ENCODE measurements around the gene RALGPS1.

Gene RALGPS1

DNA sequence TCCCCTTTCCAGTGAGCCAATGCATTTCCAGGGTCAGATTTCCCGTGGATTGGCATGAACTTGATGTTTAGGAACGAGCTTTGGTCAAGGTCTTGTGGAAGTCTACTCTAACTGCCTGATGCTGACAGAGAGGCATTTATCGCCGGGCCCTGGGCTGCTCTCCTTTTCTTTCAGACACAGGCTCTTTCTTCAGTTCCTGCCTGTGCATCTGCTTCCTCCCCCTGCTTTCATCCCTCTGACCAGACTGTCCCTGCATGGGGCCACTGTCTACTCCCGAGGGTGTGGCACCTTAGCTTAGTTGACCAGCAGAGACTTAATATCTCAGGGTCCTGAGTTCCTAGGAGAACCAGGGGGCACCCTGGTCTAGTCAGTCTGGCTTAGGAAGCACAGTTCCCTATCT is 41.2 kb downstream of the RALGPS1 start:
- DNase-seq (ENCODE audit: low read depth in 3 of 3) = no peak

DNA sequence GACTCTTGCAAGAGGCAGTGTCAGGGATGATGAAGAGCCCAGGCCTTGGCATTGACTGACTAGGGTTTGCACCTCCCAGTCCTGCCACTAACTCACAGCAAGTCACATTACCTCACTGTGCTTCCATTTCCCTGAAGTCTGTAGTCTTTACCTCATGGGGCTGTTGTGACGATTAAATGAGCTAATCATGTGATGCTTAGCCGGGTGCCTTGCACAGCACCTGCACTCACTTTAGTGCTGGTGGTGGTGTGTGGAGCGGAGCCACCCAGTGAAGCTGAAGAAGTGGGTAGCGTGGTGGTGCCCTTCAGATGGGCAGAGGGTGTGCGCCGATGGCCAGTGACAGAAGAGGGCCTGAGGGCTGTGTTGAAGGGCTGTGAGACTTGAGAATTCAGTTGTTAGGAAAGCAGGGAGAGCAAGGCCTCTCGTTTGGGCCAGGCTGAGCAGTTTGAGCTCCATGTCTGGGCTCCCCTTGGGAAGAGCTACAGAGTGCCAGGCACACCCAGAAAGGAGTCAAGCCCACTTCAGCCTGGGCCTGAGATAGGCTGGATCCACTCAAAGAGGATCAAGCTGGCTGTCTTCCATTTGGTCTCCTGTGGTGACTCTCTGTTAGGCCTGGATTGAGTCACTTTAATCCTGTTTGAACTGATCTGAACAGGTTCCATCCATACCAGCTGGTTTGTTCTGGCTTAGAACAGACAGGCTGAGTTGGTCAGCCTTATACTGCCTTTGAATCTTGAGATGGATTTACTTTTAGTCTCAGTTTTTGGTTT is 42.5 kb downstream of the RALGPS1 start:
- DNase-seq (ENCODE audit: low read depth in 3 of 3) = no peak

DNA sequence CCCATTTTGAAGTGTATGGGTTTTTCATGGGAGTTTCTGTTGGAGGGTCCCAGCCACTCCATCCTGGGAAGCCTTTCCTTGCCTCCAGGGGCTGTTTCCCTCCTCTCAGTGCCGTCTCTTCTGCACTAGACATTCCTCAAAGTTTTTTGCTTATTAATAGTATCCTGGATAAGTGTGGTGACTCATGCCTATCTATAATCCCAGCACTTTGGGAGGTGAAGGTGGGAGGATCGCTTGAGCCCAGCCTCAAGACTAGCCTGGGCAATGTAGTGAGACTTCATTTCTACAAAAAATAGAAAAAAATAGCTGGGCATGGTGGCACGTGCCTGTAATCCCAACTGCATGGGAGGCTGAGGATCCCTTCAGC is 43.1 kb downstream of the RALGPS1 start:
- no peak for DNase-seq (ENCODE audit: low read depth in 3 of 3)

DNA sequence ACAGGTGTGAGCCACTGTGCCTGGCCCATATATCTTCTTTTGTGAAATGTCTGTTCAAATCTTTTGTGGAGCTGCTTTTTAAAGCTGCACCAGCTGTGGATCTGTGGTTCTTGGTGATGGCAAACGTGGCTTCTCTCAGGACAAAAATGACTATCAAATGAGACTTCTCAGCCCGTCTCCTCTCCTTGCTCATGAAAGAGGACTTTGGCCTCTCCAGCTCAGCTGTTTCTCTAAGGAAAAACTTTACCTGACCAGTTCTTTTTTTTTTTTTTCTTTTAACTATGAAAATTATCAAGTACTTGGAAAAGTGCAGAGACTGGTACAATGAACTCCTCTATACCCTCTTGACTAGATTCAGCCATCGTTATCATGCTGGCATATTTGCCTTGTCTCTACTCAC is 44.8 kb downstream of the RALGPS1 start:
- no peak for DNase-seq (ENCODE audit: low read depth in 3 of 3)

DNA sequence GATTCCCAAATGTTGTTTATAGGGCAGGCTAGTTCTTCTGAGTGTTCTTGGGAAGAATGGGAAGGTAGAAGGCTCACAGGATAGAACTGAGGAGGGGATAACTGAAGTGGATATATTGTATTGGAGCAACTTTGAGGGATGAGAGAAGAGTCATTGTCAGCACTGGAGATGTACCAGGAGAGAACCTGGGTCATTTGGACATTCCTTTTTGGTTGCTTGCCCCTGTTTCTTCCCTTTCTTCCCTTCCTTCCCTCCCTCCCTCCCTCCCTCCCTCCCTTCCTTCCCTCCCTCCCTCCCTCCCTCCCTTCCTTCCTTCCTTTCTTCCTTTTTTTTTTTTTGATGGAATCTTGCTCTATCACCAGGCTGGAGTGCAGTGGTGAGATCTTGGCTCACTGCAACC is 45.3 kb downstream of the RALGPS1 start:
- DNase-seq (ENCODE audit: low read depth in 3 of 3) = no peak

DNA sequence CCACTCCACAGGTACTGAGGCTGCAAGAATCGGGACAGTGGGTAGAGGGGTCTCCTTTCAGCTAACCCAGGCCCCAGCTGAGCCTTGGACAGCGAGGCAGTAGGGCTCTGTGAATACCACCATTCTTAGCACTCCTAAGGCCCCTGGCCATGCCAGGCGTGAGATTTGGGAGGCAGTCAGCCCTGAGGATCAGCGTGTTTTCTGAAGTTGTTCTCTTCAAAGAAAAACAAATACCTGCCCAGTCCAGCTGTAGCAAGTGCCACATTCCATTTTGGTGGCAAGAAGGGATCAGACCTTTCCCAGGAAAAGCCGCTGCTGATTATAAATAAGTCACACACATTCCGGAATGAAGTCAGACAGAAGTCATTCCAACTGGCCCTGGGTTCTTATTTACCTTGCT is 47.8 kb downstream of the RALGPS1 start:
- no peak for DNase-seq (ENCODE audit: low read depth in 3 of 3)

DNA sequence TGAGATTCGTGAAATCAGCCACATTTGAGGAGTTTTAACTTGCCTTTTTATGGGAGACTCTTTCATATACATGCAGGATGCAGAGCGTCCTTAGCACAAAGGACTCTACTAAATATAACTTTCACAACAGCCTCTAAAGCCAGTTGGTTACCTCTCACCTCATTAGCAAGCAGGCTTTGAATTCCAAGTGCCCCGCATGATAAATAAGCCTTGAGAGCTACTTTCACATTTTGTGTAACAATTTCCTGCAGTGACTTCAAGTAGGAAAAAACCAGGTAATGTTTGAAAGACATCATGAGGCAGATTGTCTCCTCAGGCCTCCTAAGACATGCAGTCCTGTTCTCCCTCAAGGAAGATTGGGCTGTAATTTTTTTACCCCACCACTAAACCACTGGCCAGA is 50.5 kb downstream of the RALGPS1 start:
- DNase-seq (ENCODE audit: low read depth in 3 of 3) = no peak

DNA sequence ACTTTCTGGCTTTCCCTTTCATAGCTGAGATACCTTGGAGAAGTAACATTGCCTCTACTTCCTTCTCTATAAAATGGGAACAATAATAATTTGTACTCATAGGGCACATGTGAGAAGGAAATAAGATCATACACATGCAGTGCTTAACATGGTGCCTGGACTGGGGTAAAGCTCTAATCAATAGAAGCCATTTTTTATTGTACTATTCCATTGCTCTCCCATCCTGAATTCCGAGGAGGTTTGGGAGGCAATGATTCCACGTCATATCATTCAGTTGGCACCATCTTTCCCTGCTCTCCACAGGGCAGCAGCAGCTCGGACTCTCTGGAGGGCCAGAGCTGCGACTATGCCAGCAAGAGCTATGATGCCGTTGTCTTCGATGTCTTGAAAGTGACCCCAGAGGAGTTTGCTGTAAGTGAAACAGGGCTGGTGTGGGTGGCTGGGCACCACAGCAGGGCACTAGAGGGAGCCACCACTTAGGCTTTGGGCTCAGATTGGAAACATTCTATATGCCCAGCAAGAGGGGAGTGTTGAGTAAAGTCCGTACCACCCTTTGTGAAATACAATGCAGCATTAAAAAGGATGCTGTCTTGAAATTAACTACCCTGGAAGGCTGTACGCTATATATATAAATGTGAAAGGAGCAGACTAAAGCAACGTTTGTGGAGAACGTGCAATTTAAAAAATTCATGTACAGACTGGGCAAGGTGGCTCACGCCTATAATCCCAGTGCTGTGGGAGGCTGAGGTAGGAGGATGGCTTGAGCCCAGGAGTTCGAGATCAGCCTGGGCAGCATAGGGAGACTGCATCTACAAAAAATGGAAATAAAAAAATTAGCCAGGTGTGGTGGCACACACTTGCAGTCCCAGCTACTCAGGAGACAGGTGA is 51.2 kb downstream of the RALGPS1 start:
- peak in 1 of 3 experiments; percentile 14 for DNase-seq (ENCODE audit: low read depth in 3 of 3)

DNA sequence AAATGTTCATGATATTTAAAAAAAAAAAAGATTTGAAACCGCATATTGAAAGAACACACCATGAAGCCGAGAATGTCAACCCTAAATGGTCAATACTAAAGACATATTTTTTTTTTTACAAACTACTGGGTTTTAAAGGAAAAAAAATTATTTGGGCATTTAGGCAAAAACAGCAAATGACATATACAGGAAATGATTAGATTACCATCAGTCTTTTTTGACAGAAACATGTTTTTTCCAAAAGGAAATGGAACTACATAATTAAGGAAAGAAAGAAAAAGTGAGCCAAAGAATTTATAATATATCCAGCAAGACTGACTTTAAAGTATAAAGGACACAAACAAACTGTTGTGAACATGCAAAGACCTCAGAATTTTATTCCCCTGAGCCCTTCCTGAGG is 56.7 kb downstream of the RALGPS1 start:
- DNase-seq (ENCODE audit: low read depth in 3 of 3) = no peak

DNA sequence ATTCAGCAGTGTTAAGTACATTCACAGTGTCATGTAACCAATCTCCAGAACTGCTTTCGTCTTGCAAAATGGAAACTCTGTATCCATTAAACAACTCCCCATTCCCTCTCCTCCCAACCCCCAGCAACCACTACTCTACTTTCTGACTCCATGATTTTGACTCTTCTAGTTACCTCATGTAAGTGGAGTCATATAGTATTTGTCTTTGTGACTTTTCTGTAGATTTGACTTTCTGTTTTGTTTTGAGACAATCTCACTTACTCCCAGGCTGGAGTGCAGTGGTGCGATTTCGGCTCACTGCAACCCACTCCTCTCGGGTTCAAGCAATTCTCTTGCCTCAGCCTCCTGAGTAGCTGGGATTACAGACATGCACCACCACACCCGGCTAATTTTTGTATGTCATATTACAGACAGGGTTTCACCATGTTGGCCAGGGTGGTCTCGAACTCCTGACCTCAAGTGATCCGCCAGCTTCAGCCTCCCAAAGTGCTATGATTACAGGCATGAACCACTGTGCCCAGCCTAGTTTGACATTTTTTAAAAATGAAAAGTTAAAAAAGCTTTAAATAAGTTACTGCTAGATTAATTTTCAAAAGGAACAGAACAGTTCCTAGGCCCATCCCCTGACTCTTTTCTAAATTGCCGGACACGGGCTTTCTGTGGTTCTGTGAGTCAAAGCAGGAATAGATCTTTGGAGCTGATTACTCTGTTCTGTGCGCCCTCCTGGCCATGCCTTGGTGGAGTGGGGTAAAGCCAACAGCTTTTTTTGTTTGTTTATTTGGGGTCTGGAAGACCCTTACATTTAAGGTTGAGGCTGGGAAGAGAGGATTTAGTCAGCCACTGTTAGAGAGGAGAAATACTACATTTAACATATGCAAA is 59.3 kb downstream of the RALGPS1 start:
- no peak for DNase-seq (ENCODE audit: low read depth in 3 of 3)

DNA sequence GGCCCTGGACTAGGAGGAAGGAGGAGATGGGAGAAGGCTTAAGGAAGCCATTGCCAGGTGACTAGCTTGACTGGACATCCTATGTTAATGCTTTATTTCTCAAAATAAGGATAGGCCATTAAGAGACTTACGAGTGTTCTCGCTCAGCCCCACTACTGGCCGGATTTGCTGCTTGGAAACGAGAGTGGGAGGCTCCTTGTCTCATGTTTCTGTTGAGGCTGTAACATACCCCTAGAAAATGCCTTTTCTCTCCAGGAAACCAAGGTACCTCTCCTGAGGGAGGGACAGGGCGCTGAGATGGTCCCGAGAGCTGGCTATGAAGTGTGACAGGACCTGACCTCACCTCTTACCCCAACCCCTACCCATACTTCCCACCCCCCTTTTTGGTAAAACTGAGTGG is 60.0 kb downstream of the RALGPS1 start:
- no peak for DNase-seq (ENCODE audit: low read depth in 3 of 3)

DNA sequence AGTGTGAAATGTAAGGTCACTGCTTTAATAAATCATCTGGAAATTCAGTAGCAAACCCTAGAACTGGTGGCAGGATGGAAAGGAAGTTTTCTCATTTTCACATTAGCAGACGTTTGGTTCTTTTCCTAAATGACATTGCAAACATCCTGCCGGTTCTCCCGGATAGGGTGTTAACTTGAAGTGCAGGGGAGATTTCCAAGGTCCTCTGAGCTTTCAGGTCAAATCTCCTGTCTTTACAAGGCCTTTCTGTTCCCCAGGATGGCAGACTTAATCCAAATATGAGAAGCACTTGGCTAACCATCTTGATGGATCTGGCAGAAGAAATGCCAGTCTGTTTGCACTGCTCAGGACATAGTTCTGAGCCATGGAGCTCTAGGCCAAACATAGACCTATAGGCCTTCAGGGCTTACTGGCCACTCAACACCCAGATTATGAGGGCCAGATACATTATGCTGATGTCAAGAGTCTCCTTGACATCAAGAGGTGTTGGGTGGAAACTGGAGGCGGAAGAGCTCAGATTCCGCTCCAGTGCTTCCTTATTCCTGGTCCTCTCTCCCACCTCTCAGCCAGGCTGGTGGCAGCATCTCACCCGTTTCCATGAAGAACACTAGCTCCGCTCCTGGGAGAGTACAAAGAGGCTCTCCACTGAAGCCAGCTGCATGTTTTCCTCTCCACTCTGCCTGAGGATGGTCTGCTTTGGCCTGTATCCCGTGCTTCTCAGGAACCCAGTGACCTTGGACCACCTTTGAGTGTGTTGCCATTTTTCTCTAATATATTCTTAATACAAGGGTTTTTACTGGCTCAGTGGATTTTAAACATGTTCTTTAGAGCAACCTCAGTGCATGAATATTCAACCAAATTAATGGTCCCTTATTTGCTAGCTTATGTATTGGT is 61.0 kb downstream of the RALGPS1 start:
- no peak for DNase-seq (ENCODE audit: low read depth in 3 of 3)

DNA sequence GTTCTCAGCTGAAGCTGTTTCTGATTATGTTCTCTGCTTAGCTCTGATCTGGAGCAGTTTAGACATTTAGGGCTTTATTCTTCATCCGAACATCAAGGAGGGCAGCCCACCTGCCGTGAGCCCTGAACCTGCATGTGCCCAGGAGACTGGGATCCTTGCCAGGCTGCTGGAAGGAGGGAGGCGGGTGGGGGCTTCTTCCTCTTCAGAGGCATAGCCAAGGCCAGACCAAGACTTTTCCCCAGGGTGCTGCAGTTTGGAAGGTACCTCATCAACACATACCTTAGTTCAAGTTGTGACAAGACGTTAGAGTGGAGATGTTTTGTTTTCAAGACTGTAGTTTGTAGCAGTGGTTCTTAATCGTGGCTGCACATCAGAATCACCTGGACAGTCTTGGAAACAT is 64.9 kb downstream of the RALGPS1 start:
- DNase-seq (ENCODE audit: low read depth in 3 of 3) = no peak

DNA sequence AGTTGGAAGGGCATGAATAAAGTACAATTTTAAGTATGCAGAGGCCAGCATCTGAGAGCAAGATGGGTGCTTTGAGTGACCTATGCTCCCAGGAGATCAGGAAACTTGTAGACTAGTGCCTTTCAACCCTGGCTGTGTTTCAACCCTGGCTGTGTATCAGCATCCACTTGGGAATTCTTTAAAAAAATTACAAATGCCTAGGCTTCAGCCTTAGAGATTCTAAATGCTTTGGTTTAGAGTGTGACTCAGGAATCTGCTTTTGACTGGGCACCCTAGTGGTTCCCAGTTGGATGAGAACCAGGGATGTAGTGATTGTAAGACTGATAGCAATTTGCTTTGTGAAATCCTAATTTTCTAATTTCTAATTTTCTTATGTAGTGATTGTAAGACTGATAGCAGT is 65.6 kb downstream of the RALGPS1 start:
- DNase-seq (ENCODE audit: low read depth in 3 of 3) = no peak

DNA sequence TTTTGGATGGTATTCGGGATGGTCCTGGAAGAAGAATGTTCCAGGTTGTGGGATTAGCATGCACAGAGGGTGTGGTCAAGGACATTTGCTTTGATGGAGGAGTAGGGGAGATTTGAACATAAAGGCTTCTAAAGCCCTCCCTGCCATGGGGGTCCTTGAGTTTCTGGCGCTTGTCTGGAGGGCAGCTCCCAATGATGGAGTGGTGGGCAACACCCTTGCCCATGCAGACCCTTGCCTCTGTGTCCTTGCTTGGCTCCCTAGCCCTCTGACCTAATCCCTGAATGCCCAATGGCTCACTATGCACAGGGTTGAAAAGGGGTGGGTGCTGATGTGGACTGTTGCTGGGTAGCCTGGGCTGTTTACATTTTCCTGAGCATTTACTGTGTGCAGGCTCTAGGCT is 66.6 kb downstream of the RALGPS1 start:
- no peak for DNase-seq (ENCODE audit: low read depth in 3 of 3)

DNA sequence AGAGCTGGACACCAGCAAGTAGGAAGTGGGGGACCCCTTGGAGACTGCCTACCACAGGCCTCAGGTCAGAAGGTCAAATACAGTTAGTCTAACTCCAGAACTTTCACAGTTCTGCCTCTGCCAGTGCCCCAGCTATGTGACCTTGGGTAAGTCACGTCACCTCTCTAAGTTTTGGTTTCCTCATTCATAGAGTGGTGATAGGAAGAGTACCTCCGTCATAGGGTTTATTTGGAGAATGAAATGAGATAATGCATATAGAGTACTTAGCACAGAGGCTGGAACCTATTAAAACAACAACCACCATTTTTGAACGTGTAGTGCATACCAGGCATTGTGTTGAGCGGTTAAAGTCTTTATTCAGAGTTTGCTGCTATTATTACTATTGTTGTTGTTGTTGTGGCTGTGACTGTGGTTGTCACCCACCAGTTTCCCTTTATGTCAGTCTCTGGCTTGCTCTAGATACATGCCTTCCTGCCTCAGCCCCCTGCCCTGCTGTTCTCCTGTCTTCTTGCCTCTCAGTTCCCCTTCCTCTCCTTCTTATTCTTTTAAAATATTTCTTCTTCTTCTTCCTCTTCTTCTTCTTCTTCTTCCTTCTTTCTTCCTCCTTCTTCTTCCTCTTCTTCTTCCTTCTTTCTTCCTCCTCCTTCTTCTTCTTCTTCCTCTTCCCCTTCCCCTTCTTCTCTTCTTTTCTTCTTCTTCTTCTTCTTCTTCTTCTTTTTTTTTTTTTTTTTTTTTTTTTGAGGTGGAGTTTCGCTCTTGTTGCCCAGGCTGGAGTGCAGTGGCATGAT is 67.8 kb downstream of the RALGPS1 start:
- DNase-seq (ENCODE audit: low read depth in 3 of 3) = no peak

DNA sequence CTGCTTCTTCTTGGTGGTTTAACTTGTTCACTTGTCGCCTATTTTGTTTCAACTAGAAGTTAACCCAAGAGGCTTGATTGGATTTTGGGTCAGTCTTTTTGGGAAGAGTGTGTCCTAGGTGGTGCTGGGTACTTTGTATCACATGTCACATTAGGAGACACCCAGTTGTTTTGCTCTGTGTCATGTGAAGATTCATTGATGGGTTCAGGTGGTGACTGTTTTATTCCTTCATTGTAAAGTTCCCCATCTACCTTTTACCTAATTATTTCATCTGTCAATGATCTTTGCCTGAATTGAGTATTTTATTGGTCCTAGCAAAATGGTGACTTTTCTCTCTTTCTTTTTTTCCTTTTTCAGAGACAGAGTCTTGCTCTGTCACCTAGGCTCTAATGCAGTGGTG is 69.2 kb downstream of the RALGPS1 start:
- DNase-seq (ENCODE audit: low read depth in 3 of 3) = no peak

DNA sequence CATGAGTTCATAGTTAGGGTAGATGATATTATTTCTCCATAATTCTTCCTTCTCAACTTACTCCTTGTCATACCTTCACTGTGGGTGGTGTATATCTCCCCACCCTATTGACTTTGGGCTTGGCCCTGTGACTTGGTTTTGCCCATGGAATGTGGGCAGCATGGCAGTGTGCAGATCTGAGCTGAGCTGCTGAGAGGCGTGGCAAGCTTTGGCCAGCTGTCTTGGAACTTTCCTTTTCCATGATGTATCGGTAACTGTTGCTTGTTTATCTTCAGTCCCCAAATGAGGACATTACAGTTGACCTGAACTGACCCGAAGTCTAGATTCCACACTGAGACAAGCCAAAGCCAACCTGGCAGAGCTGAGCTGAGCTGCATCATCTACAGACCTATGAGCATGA is 70.4 kb downstream of the RALGPS1 start:
- DNase-seq (ENCODE audit: low read depth in 3 of 3) = no peak

DNA sequence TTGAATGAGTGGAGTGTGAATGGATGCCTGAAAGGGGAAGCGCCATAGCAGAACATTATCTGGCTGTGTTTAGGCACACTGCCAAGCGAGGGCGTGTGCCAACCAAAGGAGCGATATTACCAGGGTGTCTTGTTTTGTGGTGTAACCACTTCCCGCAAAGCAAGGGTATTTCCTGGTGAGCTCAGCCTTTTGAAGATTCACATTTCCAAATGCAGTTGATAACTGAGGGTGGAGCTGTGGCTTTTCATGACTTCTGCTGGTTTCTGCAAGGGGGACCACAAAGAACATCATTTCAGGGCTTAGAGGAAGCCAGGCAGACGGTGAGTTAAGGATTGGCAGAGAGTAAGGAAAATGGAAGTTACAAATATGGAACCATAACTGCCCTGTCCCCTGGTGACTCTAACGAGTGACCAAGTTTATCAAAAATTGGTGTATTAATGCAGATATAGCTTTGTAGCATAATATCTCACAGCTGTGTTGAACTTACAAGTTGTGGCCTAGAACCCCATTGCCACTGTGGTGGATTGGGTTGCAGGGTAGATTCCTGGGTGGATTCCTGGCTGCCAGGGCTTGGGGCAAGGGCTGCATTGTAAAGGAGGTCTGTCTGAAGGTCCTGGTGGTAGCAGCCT is 71.4 kb downstream of the RALGPS1 start:
- peak; percentile 32 to 75 (median 66) for DNase-seq (ENCODE audit: low read depth in 3 of 3)

DNA sequence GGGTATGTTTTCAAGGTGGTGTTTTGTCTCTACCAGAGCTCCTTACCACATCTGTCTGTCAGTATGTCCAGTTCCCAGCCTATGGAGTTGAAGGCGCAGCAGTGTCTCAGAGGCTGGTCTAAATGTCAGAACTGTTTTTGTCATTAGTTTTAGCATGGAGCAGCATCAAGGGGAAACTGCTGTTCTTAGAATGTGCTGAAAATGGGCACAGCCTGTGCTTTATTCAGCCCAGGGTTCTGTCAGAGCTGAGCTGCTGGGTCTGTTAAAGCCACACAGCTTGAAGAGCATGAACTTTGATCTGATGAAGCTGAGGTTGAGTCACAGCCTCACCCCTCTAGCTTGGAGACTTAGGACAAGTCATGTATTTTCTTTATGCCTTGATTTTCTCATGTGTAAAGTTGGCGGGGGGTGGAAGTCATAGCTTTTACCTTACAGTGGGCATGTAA is 71.9 kb downstream of the RALGPS1 start:
- peak in 1 of 3 experiments; percentile 12 for DNase-seq (ENCODE audit: low read depth in 3 of 3)
